ENCODE data around the gene F2RL3. TPM values are rescaled to one million over a fixed set of nuclear protein-coding genes. Genes with fewer than 3 reads are reported as not detected.

F2RL3 gene
- total RNA-seq, 4 donors from 2014 or later = 2.2 to 9.4 (median 6.3) TPM

DNA sequence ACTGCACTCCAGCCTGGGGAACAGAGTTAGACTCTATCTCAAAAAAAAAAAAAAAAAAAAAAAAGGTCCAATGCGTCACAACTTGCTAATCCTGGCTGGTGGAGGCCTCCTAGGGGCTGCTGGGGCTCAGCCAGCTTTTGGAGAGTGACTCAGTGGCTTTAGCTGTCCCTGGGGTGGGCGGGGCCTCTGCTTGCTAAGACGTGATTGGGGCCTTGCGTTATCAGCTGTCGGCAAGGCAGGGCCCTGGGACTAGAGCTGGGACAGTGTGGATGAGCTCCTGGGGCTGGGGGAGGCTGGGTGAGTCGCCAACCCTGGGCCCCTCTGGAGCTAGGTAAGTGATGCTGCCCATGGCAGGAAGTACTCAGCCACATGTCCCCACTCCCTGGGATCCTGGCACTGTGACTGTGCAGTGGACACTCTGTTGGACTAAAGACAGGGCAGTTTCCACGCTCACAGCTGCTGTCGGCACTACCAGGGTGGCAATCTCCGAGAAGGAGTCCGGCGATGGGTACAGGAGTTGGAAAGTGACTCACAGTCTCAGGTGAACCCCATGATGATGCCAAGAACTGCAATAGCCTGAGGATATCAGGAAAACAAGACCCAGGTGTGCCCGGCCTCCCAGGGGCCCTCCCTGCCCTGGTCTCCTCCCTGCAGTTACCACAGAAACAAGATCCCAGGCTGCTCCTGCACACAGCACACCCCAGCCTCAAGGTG lies 32.2 kb downstream of the F2RL3 start:
- peaks cover 0 to 4% (median 0%) of the 10 kb centered on the region in 3 donors for H3K27me3 ChIP-seq
- no peak for DNase-seq
- H3K36me3 ChIP-seq = no peaks in the 10 kb centered on the region
- no peak for TF ChIP-seq POLR2A (IDR thresholded peaks at IDR 0.05)
- TF ChIP-seq, protein P1, sequence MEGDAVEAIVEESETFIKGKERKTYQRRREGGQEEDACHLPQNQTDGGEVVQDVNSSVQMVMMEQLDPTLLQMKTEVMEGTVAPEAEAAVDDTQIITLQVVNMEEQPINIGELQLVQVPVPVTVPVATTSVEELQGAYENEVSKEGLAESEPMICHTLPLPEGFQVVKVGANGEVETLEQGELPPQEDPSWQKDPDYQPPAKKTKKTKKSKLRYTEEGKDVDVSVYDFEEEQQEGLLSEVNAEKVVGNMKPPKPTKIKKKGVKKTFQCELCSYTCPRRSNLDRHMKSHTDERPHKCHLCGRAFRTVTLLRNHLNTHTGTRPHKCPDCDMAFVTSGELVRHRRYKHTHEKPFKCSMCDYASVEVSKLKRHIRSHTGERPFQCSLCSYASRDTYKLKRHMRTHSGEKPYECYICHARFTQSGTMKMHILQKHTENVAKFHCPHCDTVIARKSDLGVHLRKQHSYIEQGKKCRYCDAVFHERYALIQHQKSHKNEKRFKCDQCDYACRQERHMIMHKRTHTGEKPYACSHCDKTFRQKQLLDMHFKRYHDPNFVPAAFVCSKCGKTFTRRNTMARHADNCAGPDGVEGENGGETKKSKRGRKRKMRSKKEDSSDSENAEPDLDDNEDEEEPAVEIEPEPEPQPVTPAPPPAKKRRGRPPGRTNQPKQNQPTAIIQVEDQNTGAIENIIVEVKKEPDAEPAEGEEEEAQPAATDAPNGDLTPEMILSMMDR (IDR thresholded peaks at IDR 0.05 in 4 of 5, conservative IDR thresholded peaks at IDR 0.05 in 1 of 5) = no peak
- intact Hi-C loops (cut with DNase I; ENCODE audit: low total_unique reads) (no loop called here), in situ Hi-C loops (cut with MboI; ENCODE audit: low sequenced_read_pairs in 4 of 4) (no loop called here)
- peaks cover 0 to 6% (median 0%) of the 10 kb centered on the region in 3 donors for H3K9me3 ChIP-seq
- H3K4me3 ChIP-seq = no peak overlapping the region
- ATAC-seq = no peak
- H3K4me1 ChIP-seq = no peaks in the 10 kb centered on the region
- no peak overlapping the region for H3K27ac ChIP-seq

DNA sequence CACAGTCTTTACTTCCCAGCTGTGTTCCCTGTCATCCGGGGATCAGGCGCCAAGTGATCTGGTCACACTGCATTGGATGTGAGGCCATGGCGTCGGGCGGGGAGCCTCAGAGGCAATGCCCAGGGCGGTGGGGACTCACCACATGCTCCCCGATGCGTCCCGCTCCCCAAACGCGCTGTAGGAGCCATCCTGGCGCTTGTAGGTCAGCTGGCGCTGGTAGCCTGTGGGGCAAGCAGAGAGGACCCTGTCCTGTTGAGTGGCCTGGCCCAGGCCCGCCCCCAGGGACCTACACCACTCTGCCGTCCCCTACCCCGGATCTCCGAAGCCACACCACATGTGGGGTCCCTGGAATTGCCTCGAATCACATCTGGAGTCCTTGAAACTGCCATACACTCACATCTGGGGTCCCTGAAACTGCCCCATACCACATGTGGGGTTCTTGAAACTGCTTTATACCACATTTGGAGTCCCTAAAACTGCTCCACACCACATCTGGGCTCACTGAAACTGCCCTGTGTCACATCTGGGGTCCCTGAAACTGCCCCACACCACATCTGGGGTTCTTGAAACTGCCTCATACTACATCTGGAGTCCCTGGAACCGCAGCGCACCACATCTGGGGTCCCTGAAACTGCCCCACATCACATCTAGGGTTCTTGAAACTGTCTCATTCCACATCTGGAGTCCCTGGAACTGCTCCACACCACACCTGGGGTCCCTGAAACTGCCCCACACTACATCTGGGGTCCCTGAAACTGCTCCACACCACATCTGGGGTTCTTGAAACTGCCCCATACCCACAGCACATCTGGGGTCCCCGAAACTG lies 33.2 kb downstream of the F2RL3 start:
- Histone ChIP-seq H3K36me3 (no peaks in the 10 kb centered on the region), H3K4me3 (no peak overlapping the region), H3K9me3 (peaks cover 0 to 6% (median 0%) of the 10 kb centered on the region in 3 donors), H3K27me3 (peaks cover 0 to 4% (median 0%) of the 10 kb centered on the region in 3 donors), H3K27ac (no peak overlapping the region), H3K4me1 (no peaks in the 10 kb centered on the region)
- ATAC-seq (no peak), DNase-seq (no peak)
- no peak for TF ChIP-seq POLR2A (IDR thresholded peaks at IDR 0.05)
- TF ChIP-seq, protein P1 (IDR thresholded peaks at IDR 0.05 in 4 of 5, conservative IDR thresholded peaks at IDR 0.05 in 1 of 5) = no peak
- in situ Hi-C loops (cut with MboI; ENCODE audit: low sequenced_read_pairs in 4 of 4) (no loop called here), intact Hi-C loops (cut with DNase I; ENCODE audit: low total_unique reads) (no loop called here)

DNA sequence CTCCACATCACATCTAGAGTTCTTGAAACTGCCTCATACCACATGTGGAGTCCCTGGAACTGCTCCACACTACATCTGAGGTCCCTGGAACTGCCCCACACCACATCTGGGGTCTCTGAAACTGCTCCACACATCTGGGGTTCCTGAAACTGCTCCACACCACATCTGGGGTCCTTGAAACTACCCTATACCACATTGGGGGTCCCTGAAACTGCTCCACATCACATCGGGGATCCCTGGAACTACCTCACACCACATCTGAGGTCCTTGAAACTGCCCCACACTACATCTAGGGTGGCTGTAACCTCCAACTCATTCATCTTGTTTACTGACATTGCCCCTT lies 33.8 kb downstream of the F2RL3 start:
- TF ChIP-seq POLR2A (IDR thresholded peaks at IDR 0.05) = no peak
- TF ChIP-seq, protein P1 (IDR thresholded peaks at IDR 0.05 in 4 of 5, conservative IDR thresholded peaks at IDR 0.05 in 1 of 5) = no peak
- Histone ChIP-seq H3K4me1 (no peaks in the 10 kb centered on the region), H3K4me3 (no peak overlapping the region), H3K36me3 (no peaks in the 10 kb centered on the region), H3K9me3 (peaks cover 0 to 6% (median 0%) of the 10 kb centered on the region in 3 donors), H3K27ac (no peak overlapping the region), H3K27me3 (peaks cover 0 to 4% (median 0%) of the 10 kb centered on the region in 3 donors)
- no peak for DNase-seq
- no peak for ATAC-seq
- intact Hi-C loops (cut with DNase I; ENCODE audit: low total_unique reads) (no loop called here), in situ Hi-C loops (cut with MboI; ENCODE audit: low sequenced_read_pairs in 4 of 4) (no loop called here)

DNA sequence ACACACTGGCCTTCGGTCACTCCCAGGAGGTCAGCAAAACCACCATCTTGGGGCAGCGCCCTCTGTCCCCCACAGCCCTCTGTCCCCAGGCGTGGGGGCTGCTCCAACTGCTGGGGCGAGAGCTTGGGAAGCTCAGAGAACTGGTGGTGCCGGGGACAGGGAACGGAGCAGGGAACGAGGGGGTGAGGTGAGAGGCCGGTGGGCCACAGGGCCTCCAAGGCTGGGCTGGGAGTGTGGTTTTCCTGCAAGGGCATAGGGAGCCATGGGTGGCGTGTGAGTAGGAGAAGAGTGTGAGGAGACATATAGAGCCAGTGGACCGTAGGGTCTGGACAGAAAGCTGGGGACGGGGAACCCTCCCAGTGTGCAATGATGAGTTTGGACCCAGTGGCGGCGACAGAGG lies 34.1 kb downstream of the F2RL3 start:
- in situ Hi-C loops (cut with MboI; ENCODE audit: low sequenced_read_pairs in 4 of 4) = no loop called here
- H3K4me3 ChIP-seq = no peak overlapping the region
- TF ChIP-seq POLR2A (IDR thresholded peaks at IDR 0.05) = no peak
- TF ChIP-seq, protein P1 (IDR thresholded peaks at IDR 0.05 in 4 of 5, conservative IDR thresholded peaks at IDR 0.05 in 1 of 5) = no peak
- intact Hi-C loops (cut with DNase I; ENCODE audit: low total_unique reads) = no loop called here
- H3K9me3 ChIP-seq = peaks cover 0 to 6% (median 0%) of the 10 kb centered on the region in 3 donors
- no peaks in the 10 kb centered on the region for H3K4me1 ChIP-seq
- DNase-seq = no peak
- no peak for ATAC-seq
- no peak overlapping the region for H3K27ac ChIP-seq
- no peaks in the 10 kb centered on the region for H3K36me3 ChIP-seq
- peaks cover 0 to 4% (median 0%) of the 10 kb centered on the region in 3 donors for H3K27me3 ChIP-seq
